H1 (cell line): ENCODE results near the gene PDE4DIP. TPM values are rescaled to one million over a fixed set of nuclear protein-coding genes. Genes with fewer than 3 reads are reported as not detected.
"Not testable (repeated sequence)": the region's sequence is repeated elsewhere in the genome, so short reads cannot be mapped to it uniquely, and the experiment has no call there.

Experiments used
- CTCF ChIA-PET: fragments of 300-600 bp; sonication (Branson Sonifier 250); formaldehyde crosslinking; loops from one replicate; lab custom pipeline; 2021; ENCODE audit not compliant: partially characterized antibody; lab: Charles Lee
- POLR2A ChIA-PET: fragments of 300-600 bp; sonication (Branson Sonifier 250); formaldehyde crosslinking; loops from one replicate; lab custom pipeline; 2021; ENCODE audit warnings: inconsistent platforms; ENCODE audit not compliant: partially characterized antibody; lab: Charles Lee
- DNase-seq, 2 experiments: peaks; one replicate each; pipeline versions ENCODE4 v3.0.0 to v3.0.0-alpha.2; 2010 to 2022; ENCODE audit warnings: low spot score in 2 of 2, low read depth in 1 of 2, mixed read lengths in 1 of 2
- FAIRE-seq: peaks from 2 replicates; lab custom pipeline; 2011; peaks lifted over from hg19 to GRCh38; lab: Jason Lieb, UNC
- H2AFZ ChIP-seq: 2 replicates; pipeline ENCODE4 v1.8.1; 2012; ENCODE audit warnings: low read length, inconsistent platforms
- H2AK5ac ChIP-seq: 2 replicates; pipeline ENCODE4 v1.6.1; 2013; ENCODE audit warnings: low read depth, low read length
- H2BK120ac ChIP-seq: replicated peaks from 2 replicates; pipeline ENCODE3; 2013; ENCODE audit warnings: low read depth, low read length, inconsistent platforms
- H2BK12ac ChIP-seq: 2 replicates; pipeline ENCODE4 v1.6.1; 2013; ENCODE audit warnings: low read depth, low read length
- H2BK15ac ChIP-seq: 2 replicates; pipeline ENCODE4 v1.6.1; 2013; ENCODE audit warnings: low read length
- H2BK20ac ChIP-seq: 2 replicates; pipeline ENCODE4 v1.6.1; 2013; ENCODE audit warnings: low read length
- H2BK5ac ChIP-seq: 2 replicates; pipeline ENCODE4 v1.6.1; 2013; ENCODE audit warnings: low read depth, low read length
- H3K14ac ChIP-seq: 2 replicates; pipeline ENCODE4 v1.6.1; 2013; ENCODE audit warnings: inconsistent platforms; ENCODE audit not compliant: insufficient read length
- H3K18ac ChIP-seq: 2 replicates; pipeline ENCODE4 v1.6.1; 2013; ENCODE audit warnings: low read length; ENCODE audit errors: extremely low read depth
- H3K23ac ChIP-seq: 2 replicates; pipeline ENCODE4 v1.6.1; 2013; ENCODE audit warnings: inconsistent platforms; ENCODE audit not compliant: insufficient read length
- H3K23me2 ChIP-seq: 2 replicates; pipeline ENCODE4 v1.6.1; 2013; ENCODE audit warnings: low read depth, low read length
- H3K27ac ChIP-seq: 2 replicates; pipeline ENCODE4 v1.6.1; 2011; ENCODE audit warnings: low read depth, low read length, inconsistent platforms
- H3K27me3 ChIP-seq, 4 experiments: replicated peaks in 1 of 4; 1 replicate in 1 of 4; 2 replicates in 3 of 4; pipeline versions ENCODE4 v1.6.1 to v1.8.1; 2011 to 2013; ENCODE audit warnings: low read length in 3 of 4, mild to moderate bottlenecking in 3 of 4, inconsistent platforms in 2 of 4, mixed read lengths in 2 of 4, moderate library complexity in 1 of 4; ENCODE audit not compliant: control insufficient read depth in 3 of 4, insufficient read depth in 3 of 4; ENCODE audit errors: extremely low read depth in 1 of 4
- H3K36me3 ChIP-seq, 4 experiments: 2 replicates each; pipeline versions ENCODE4 v1.6.1 to v1.8.1; 2011 to 2013; ENCODE audit warnings: mild to moderate bottlenecking in 4 of 4, low read length in 3 of 4, moderate library complexity in 2 of 4, control low read depth in 1 of 4, inconsistent platforms in 1 of 4; ENCODE audit not compliant: insufficient read depth in 4 of 4, control insufficient read depth in 2 of 4
- H3K4ac ChIP-seq: replicated peaks from 2 replicates; pipeline ENCODE3; 2013; ENCODE audit warnings: low read length, low read depth, mixed read lengths, inconsistent platforms; ENCODE audit not compliant: insufficient read length
- H3K4me1 ChIP-seq, 4 experiments: replicated peaks in 1 of 4; 1 replicate in 1 of 4; 2 replicates in 3 of 4; pipeline versions ENCODE4 v1.6.1 to v1.8.1; 2011 to 2013; ENCODE audit warnings: low read length in 3 of 4, inconsistent platforms in 2 of 4, mixed read lengths in 1 of 4; ENCODE audit not compliant: insufficient read depth in 4 of 4, control insufficient read depth in 3 of 4
- H3K4me2 ChIP-seq, 2 experiments: 2 replicates each; pipeline versions ENCODE4 v1.6.1 to v1.8.1; 2011 to 2013; ENCODE audit warnings: low read depth in 2 of 2, low read length in 2 of 2, control low read depth in 1 of 2, inconsistent platforms in 1 of 2, mild to moderate bottlenecking in 1 of 2; ENCODE audit not compliant: insufficient read depth in 1 of 2
- H3K4me3 ChIP-seq, 4 experiments: fragments of 200-600, 300-600 bp in 1 of 4; sonication (generic), shearing (Covaris generic), sonication (Bioruptor Twin) in 1 of 4; 2 replicates each; pipeline versions ENCODE4 v1.5.1 to v1.8.1; 2011 to 2016; ENCODE audit warnings: low read length in 4 of 4, low read depth in 3 of 4, control low read depth in 2 of 4, inconsistent platforms in 2 of 4, mild to moderate bottlenecking in 2 of 4, mixed read lengths in 1 of 4, moderate library complexity in 1 of 4; ENCODE audit not compliant: insufficient read depth in 2 of 4; ENCODE audit errors: extremely low read depth in 1 of 4
- H3K56ac ChIP-seq: replicated peaks from 2 replicates; pipeline ENCODE3; 2013; ENCODE audit warnings: low read depth, mild to moderate bottlenecking, mixed read lengths, low read length, inconsistent platforms; ENCODE audit not compliant: insufficient read length
- H3K79me1 ChIP-seq: 2 replicates; pipeline ENCODE4 v1.6.1; 2013; ENCODE audit warnings: low read depth, low read length, control low read depth
- H3K79me2 ChIP-seq, 2 experiments: 2 replicates each; pipeline versions ENCODE4 v1.6.1 to v1.8.1; 2012 to 2013; ENCODE audit warnings: low read length in 2 of 2, mild to moderate bottlenecking in 2 of 2, inconsistent platforms in 1 of 2; ENCODE audit not compliant: insufficient read depth in 2 of 2, control insufficient read depth in 1 of 2
- H3K9ac ChIP-seq, 4 experiments: replicated peaks in 1 of 4; 1 replicate in 1 of 4; 2 replicates in 3 of 4; pipeline versions ENCODE4 v1.6.1 to v1.8.1; 2011 to 2013; ENCODE audit warnings: low read depth in 3 of 4, low read length in 3 of 4, control low read depth in 2 of 4, mild to moderate bottlenecking in 2 of 4, moderate library complexity in 2 of 4, inconsistent platforms in 1 of 4; ENCODE audit errors: extremely low read depth in 1 of 4
- H3K9me3 ChIP-seq, 2 experiments: 2 replicates each; pipeline versions ENCODE4 v1.6.1 to v1.8.1; 2012 to 2013; ENCODE audit warnings: mild to moderate bottlenecking in 2 of 2, moderate library complexity in 2 of 2, control low read depth in 1 of 2, inconsistent platforms in 1 of 2, low read depth in 1 of 2, low read length in 1 of 2, mixed read lengths in 1 of 2; ENCODE audit not compliant: insufficient read depth in 2 of 2
- H4K20me1 ChIP-seq, 2 experiments: replicated peaks in 1 of 2; 2 replicates each; pipeline versions ENCODE3 to v1.8.1; 2011 to 2013; ENCODE audit warnings: inconsistent platforms in 2 of 2, low read length in 2 of 2, mild to moderate bottlenecking in 1 of 2; ENCODE audit not compliant: insufficient read depth in 2 of 2, control insufficient read depth in 1 of 2
- H4K5ac ChIP-seq: 2 replicates; pipeline ENCODE4 v1.6.1; 2013; ENCODE audit warnings: low read length, low read depth, mixed read lengths, inconsistent platforms; ENCODE audit not compliant: insufficient read length
- H4K8ac ChIP-seq: 2 replicates; pipeline ENCODE4 v1.8.0; 2013; ENCODE audit warnings: mild to moderate bottlenecking, moderate library complexity, low read length, inconsistent platforms; ENCODE audit not compliant: insufficient read depth; ENCODE audit errors: extremely low read depth
- H4K91ac ChIP-seq: replicated peaks from 2 replicates; pipeline ENCODE3; 2013; ENCODE audit warnings: low read length, mixed read lengths, inconsistent platforms; ENCODE audit not compliant: insufficient read length
- WGBS, 2 experiments: shearing (Covaris generic) in 1 of 2; methylation state at CpG; one replicate each; pipeline versions ENCODE4 v1.1.6 to v1.1.7; 2013 to 2015; ENCODE audit warnings: low lambda C conversion rate in 2 of 2, mixed read lengths in 2 of 2, inconsistent platforms in 1 of 2, low coverage in 1 of 2, missing lambda C conversion rate in 1 of 2; ENCODE audit not compliant: insufficient replicate concordance in 2 of 2, insufficient coverage in 1 of 2, insufficient read length in 1 of 2; ENCODE audit errors: extremely low coverage in 1 of 2, missing lambda C conversion rate in 1 of 2; 5-methylcytosine and 5-hydroxymethylcytosine counted together
- polyA plus RNA-seq, 7 experiments: library from polyadenylated mRNA; depleted of rRNA in 3 of 7; stranded (reverse) in 5 of 7; unstranded in 2 of 7; fragments of >200 nt in 5 of 7; fragments of 200-250 nt in 2 of 7; gene quantifications; 1 replicate in 5 of 7; 2 replicates in 1 of 7; 4 replicates in 1 of 7; pipeline versions ENCODE4 v1.2.1 to v1.2.3, GENCODE V29; 2011 to 2013; ENCODE audit warnings: missing spikeins in 2 of 7, mixed read lengths in 2 of 7
- total RNA-seq: library from RNA; stranded (reverse); fragmentation: NEBNext Ultra II Directional; extraction: Animal tissue kit (Norgen Biotek cat#: 25700); gene quantifications from 2 replicates; pipeline ENCODE4 v1.2.1, GENCODE V29; 2021

PDE4DIP gene
- total and polyA plus RNA-seq, 2 of the 8 experiments (the other 6 are each of a cell fraction or from before 2014, with no cell fraction given) = 8.4 to 40.5 TPM

DNA sequence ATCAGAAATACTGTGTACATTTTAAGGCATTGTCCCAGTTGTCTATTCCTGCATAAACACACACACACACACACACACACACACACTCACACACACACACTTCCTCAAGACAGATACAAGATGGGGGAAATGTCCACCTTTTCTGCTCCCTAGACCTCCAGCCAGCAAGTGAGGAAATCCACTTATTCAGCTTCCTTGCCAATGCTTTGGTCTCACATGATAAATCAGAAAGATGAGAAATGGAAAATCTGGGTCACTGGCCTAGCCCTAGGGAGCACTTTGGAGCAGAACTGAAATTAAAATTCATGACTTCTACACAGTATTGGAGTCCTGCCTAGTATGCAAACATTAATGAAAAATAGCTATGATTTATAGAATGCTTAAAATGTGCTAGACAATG, 15.3 kb upstream of the PDE4DIP start:
- H2BK12ac ChIP-seq, H3K79me1 ChIP-seq, H2AK5ac ChIP-seq, H4K91ac ChIP-seq, H3K4me1 ChIP-seq, CTCF ChIA-PET, DNase-seq, H3K79me2 ChIP-seq, H3K4me2 ChIP-seq, H3K14ac ChIP-seq, H2BK15ac ChIP-seq, H2AFZ ChIP-seq, H3K56ac ChIP-seq, H3K23me2 ChIP-seq, H4K8ac ChIP-seq, H3K9ac ChIP-seq, H3K36me3 ChIP-seq, H2BK20ac ChIP-seq, POLR2A ChIA-PET, H4K5ac ChIP-seq, H3K4ac ChIP-seq, FAIRE-seq, H3K18ac ChIP-seq, H2BK5ac ChIP-seq, H4K20me1 ChIP-seq, H3K27ac ChIP-seq, H3K27me3 ChIP-seq, H3K4me3 ChIP-seq, H3K9me3 ChIP-seq, H3K23ac ChIP-seq, H2BK120ac ChIP-seq: not testable (repeated sequence)

GRCh38 chr1:148829365-148829764, 14.9 kb upstream of the PDE4DIP start:
- H3K4me3 ChIP-seq, H4K91ac ChIP-seq, H2BK20ac ChIP-seq, H2BK12ac ChIP-seq, H3K79me2 ChIP-seq, H3K23ac ChIP-seq, DNase-seq, H4K8ac ChIP-seq, H3K4me1 ChIP-seq, H3K27me3 ChIP-seq, POLR2A ChIA-PET, H3K36me3 ChIP-seq, H2BK120ac ChIP-seq, H3K9ac ChIP-seq, H3K23me2 ChIP-seq, H3K27ac ChIP-seq, H3K56ac ChIP-seq, H3K18ac ChIP-seq, H4K20me1 ChIP-seq, H3K14ac ChIP-seq, CTCF ChIA-PET, FAIRE-seq, H2BK15ac ChIP-seq, H3K4ac ChIP-seq, H3K79me1 ChIP-seq, H4K5ac ChIP-seq, H2AFZ ChIP-seq, H2BK5ac ChIP-seq, H3K9me3 ChIP-seq, H3K4me2 ChIP-seq, H2AK5ac ChIP-seq: not testable (repeated sequence)
- no CpG with 5 or more reads among the region's 3 CpGs for WGBS, 2 experiments
